Fibroblast of lung (primary cell): Measurements from ENCODE around the gene ATAD3B.
"Not testable (repeated sequence)": the region's sequence is repeated elsewhere in the genome, so short reads cannot be mapped to it uniquely, and the experiment has no call there.

Source experiments
- CTCF ChIP-seq, 2 donors: IDR thresholded peaks in 1 of 2; conservative IDR thresholded peaks in 1 of 2; 1 replicate in 1 of 2; 2 replicates in 1 of 2; pipeline ENCODE4 v1.5.1; 2011 to 2012; ENCODE audit warnings: low read length in 2 of 2, control low read depth in 1 of 2, inconsistent platforms in 1 of 2, low read depth in 1 of 2, mild to moderate bottlenecking in 1 of 2
- EZH2 ChIP-seq: IDR thresholded peaks from 2 replicates; pipeline ENCODE4 v1.5.1; 2012; ENCODE audit warnings: low read length, control low read depth, mild to moderate bottlenecking; ENCODE audit errors: missing control alignments

- TF ChIP-seq CTCF (conservative IDR thresholded peaks at IDR 0.05 in 1 of 2, IDR thresholded peaks at IDR 0.05 in 1 of 2; ENCODE audit: low read depth in 1 of 2, low read length in 2 of 2); EZH2: not testable (repeated sequence)
Measured at GRCh38 chr1:1533894-1534291, 62.3 kb downstream of the ATAD3B start.
